OCI-M2 (cell line): Measurements from ENCODE around the gene PCID2.

ENCODE experiments used
- DNase-seq: peaks from one replicate; lab custom pipeline; 2025; ENCODE audit not compliant: unreplicated experiment; lab: John Stamatoyannopoulos, UW

The PCID2 gene

DNA sequence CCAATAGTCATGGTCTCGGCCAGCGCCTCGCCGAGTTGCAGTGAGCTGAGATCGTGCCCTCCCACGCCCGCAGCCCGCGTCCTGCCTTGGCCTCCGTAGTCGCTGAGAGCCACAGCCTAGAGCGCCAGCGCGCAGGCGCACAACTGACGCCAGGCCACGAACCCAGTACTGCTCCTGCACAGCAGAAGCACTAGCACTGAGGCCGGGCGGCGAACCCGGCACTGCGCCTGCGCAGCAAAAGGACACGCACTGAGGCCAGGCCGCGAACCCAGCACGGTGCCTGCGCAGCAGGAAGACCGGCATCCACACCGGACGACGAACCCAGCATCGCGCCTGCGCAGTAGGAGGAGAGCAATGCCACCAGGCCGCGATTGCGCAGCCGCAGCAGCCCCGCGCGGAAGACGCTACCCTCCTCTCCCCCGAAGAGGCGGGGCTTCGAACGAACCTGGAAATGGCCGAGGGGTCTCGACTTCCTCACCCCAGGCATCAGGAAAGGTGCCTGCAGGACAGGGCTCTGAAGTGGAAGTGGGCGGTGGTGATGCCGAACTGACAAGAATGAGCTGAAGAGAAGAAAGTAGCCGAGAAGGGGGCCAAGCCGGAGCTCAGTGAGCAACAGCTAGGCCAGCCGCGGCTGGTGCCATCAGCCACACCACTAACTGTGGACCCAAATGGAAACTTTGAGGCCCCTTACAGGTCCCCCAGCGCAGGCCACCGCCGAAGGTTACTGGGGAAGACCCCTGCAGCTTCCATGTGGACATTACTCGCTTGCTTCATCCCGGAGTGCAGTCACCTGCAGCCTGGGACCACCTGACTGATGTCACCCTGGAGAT is 78.3 kb downstream of the PCID2 start:
- no peak for DNase-seq

DNA sequence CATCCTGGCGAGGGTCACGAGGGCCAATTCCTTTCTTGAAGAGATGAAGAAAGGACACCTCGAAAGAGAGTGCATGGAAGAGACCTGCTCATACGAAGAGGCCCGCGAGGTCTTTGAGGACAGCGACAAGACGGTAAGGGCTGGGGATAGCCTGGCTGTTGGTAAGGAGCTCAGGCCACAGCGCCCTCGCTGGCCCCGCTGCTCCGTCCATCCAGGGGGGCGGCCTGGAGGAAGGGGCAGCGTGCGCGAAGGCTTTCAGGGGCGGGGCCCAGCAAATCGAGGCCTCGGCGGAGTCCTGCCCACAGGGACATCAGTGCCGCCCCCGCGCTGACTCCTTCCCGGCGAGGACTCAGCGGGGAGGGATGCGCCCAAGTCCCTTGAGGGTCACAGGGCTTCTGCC is 79.0 kb downstream of the PCID2 start:
- DNase-seq: no peak
